Activated T-helper 17 cell treated with anti-CD3 and anti-CD28 coated beads, Interleukin-2, amount 50 U/mL, for 72 hours (primary cell): ENCODE data around the gene CACNB4. TPM values are rescaled to one million over a fixed set of nuclear protein-coding genes. Genes with fewer than 3 reads are reported as not detected.
"Not testable (repeated sequence)": the region's sequence is repeated elsewhere in the genome, so short reads cannot be mapped to it uniquely, and the experiment has no call there.

ENCODE experiments used
- ATAC-seq: fragments of 150-1000 bp; cut with Tn5 transposase; replicated peaks from 2 replicates; pipeline ENCODE4 v1.10.0; 2021; ENCODE audit warnings: mild to moderate bottlenecking, moderate library complexity
- H3K27ac Mint-ChIP-seq: one replicate; pipeline ENCODE4 v1.8.0; 2022; ENCODE audit warnings: mixed read lengths
- H3K27me3 Mint-ChIP-seq: one replicate; pipeline ENCODE4 v1.8.0; 2022; ENCODE audit warnings: mixed read lengths
- H3K36me3 Mint-ChIP-seq: one replicate; pipeline ENCODE4 v1.8.0; 2022; ENCODE audit warnings: low read depth, mild to moderate bottlenecking, mixed read lengths
- H3K4me1 Mint-ChIP-seq: one replicate; pipeline ENCODE4 v1.8.0; 2022; ENCODE audit warnings: mixed read lengths
- H3K4me3 Mint-ChIP-seq: one replicate; pipeline ENCODE4 v1.8.0; 2022; ENCODE audit warnings: mild to moderate bottlenecking, mixed read lengths
- H3K9me3 Mint-ChIP-seq: one replicate; pipeline ENCODE4 v1.8.0; 2022; ENCODE audit warnings: mixed read lengths
- total RNA-seq, 2 donors: library from RNA; stranded (reverse); gene quantifications; one replicate each; pipeline ENCODE4 v1.2.3, GENCODE V29; 2022

CACNB4 gene
- total RNA-seq, 2 donors from 2014 or later = 0.16 to 0.32 TPM

DNA sequence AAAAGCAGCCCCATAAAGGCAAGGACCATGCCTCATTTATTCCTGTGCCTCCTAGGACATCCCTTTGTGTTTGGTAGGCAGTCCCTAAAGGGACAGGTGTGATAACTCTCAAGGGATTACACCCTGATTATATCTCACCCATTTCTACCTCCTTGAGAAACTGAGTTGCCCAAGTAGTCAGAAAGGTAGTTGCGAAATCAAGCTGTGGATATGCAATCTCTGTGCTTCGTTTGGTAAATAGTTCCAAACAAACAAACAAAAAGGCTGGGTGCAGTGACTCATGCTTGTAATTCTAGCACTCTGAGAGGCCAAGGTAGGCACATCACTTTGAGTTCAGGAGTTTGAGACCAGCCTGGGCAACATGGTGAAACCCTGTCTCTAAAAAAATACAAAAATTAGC, 170.5 kb downstream of the CACNB4 start:
- Mint-ChIP-seq H3K9me3 (no peaks in the 10 kb centered on the region), H3K36me3 (no peaks in the 10 kb centered on the region), H3K27ac (no peak overlapping the region), H3K27me3 (peaks cover 18% of the 10 kb centered on the region), H3K4me3 (no peak overlapping the region), H3K4me1 (no peaks in the 10 kb centered on the region)
- ATAC-seq = no peak

DNA sequence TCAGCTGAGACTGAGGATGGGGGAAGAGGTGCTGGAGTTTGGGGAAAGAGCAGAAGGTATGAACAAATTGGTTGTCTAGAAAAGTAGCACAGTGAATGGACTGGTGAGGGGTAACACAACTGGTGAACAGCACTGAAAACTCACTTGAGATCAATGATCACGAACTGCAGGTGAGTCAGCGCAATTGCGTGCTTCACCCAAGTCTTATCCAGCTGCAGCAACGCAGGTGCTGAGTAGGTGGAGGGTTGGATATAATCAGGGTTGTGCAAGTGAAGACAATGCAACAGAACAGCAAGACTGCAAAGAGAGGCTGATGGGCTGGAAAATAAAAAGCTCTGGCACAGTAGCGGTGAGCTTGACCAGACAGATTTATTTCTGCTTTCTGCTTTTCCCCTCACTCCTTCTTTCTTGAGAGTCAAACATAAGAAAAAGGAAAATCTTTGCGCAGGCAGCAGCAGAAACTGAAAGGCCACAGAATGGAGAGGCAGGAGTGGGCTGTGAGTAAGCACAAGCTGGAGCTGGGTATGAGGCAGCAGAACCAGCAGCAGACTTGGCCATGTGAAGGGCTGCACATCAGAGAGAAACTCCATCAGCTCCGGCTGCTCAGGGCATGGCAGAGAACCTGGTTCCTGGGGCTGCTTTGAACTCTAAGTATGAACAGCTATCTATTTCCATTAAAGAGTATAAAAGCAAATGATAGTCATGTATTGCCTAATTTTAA, 171.2 kb downstream of the CACNB4 start:
- no peak overlapping the region for H3K27ac Mint-ChIP-seq
- H3K4me1 Mint-ChIP-seq = no peaks in the 10 kb centered on the region
- peaks cover 18% of the 10 kb centered on the region for H3K27me3 Mint-ChIP-seq
- no peak overlapping the region for H3K4me3 Mint-ChIP-seq
- ATAC-seq = no peak
- H3K9me3 Mint-ChIP-seq = no peaks in the 10 kb centered on the region
- H3K36me3 Mint-ChIP-seq = no peaks in the 10 kb centered on the region

DNA sequence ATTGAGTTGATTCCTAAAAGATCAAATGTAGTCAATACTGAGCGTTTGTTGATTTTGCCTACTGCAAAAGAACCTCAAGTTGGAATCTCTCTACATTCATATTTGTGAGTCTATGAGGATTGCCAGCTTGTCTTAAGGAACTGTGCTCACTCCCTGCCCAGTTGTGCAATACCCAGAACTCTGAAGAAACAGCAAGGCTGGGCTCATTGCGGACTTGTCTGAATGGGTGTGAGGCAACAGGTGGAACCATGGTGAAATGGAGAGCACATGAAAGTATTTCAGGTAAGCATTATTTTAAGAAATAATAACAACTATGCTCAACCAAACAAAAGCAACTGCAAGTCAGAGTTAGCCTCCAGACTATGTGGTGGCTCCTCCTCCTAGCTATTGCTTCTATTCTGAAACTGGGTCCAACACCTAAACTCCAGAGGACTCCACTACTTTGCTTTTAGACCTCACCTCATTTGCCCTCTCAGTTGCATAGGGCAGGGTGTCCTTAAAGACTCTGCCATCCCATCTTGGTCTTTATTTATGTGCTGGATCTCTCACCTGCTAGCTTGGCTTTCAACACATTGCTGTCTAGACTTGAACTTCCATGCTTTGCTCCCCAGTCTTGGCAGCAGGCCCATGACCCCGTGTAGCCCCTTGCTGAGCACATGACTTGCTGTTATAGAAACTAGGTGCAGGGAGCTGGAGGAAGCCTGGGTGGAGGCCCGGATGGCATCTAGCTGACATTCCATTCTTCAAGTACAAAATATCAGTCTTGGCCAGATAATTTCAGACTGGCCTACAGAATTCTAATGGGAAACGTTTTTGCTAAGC, 175.8 kb downstream of the CACNB4 start:
- Mint-ChIP-seq H3K36me3 (no peaks in the 10 kb centered on the region), H3K27ac (no peak overlapping the region), H3K4me3 (no peak overlapping the region), H3K9me3 (no peaks in the 10 kb centered on the region), H3K27me3 (peaks cover 18% of the 10 kb centered on the region), H3K4me1 (no peaks in the 10 kb centered on the region)
- no peak for ATAC-seq

DNA sequence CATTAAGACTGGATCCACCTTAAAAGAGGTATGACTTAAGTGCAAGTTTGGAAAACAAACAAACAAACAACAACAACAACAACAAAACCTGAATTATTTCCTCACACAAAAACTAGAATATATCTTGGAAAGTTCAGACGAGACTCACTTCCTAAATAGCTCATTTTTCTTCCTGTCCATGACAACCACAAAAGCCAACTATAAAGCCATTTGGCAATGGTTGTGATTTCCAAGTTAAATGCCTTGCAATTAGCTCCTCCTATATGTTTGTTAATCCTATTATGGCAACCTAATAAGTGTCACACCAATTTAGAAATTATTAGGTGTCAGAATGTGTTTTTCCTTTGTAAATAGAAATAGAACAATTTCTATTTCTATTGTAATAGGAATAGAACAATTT, 179.1 kb downstream of the CACNB4 start:
- Mint-ChIP-seq H3K9me3 (no peaks in the 10 kb centered on the region), H3K27me3 (no peaks in the 10 kb centered on the region), H3K4me3 (no peak overlapping the region), H3K27ac (no peak overlapping the region), H3K36me3 (no peaks in the 10 kb centered on the region), H3K4me1 (no peaks in the 10 kb centered on the region)
- no peak for ATAC-seq

DNA sequence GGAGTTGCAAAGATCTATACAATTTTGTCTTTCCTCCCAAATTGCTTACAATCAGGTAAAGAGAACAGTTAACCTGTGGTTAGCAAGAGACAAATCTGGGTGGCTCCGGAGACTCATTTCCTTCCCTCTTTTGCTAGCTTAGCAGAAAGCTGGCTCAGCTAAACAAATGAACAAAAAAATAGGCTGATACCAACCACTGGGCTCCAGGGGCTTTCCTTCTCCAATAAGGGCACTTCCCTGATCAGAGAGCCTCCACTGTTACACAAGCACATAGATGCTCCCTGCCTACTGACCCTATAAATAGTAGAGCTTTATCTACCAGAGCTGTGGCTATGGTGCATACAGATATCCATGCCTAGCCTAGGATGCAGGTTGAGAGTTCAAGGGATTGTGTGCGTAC, 180.5 kb downstream of the CACNB4 start:
- H3K4me1 Mint-ChIP-seq = no peaks in the 10 kb centered on the region
- no peaks in the 10 kb centered on the region for H3K9me3 Mint-ChIP-seq
- H3K27me3 Mint-ChIP-seq = peaks cover 5% of the 10 kb centered on the region
- H3K4me3 Mint-ChIP-seq = no peak overlapping the region
- no peak overlapping the region for H3K27ac Mint-ChIP-seq
- no peaks in the 10 kb centered on the region for H3K36me3 Mint-ChIP-seq
- no peak for ATAC-seq

DNA sequence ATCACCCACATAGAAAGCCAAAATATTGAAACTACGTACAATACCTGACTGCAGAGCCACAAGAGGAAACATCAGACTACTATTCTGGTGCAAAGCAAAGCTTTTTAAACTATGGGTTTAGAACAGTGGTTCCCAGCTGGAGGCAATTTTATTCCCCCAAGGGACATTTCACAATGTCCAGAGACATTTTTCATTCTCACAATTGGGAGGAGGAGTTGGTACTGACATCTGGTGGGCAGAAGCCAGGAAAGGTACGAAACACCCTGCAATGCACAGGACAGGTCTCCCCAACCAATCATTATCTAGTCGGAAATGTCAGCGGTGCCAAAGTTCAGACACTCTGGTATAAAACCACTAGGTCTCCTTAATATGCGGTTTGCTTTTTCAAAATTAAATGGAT, 182.2 kb downstream of the CACNB4 start:
- Mint-ChIP-seq H3K9me3 (peaks cover 4% of the 10 kb centered on the region), H3K4me3 (no peak overlapping the region), H3K36me3 (no peaks in the 10 kb centered on the region), H3K4me1 (no peaks in the 10 kb centered on the region), H3K27me3 (peaks cover 12% of the 10 kb centered on the region), H3K27ac (no peak overlapping the region)
- ATAC-seq = no peak

DNA sequence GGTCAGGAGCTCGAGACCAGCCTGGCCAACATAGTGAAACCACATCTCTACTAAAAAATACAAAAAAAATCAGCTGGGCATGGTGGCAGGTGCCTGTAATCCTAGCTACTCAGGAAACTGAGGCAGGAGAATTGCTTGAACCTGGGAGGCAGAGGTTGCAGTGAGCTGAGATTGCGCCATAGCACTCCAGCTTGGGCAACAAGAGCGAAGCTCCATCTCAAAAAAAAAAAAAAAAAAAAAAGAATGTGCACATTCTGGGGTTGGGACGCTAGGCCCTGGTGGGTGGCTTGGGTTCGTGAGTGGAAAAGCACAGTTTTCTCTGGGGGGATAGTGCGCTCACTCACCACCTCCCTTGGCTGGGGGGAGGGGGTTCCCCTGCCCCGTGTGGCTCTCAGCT, 183.2 kb downstream of the CACNB4 start:
- H3K4me1 Mint-ChIP-seq, H3K36me3 Mint-ChIP-seq, H3K9me3 Mint-ChIP-seq, ATAC-seq, H3K27ac Mint-ChIP-seq, H3K4me3 Mint-ChIP-seq: not testable (repeated sequence)
- peaks cover 12% of the 10 kb centered on the region for H3K27me3 Mint-ChIP-seq

DNA sequence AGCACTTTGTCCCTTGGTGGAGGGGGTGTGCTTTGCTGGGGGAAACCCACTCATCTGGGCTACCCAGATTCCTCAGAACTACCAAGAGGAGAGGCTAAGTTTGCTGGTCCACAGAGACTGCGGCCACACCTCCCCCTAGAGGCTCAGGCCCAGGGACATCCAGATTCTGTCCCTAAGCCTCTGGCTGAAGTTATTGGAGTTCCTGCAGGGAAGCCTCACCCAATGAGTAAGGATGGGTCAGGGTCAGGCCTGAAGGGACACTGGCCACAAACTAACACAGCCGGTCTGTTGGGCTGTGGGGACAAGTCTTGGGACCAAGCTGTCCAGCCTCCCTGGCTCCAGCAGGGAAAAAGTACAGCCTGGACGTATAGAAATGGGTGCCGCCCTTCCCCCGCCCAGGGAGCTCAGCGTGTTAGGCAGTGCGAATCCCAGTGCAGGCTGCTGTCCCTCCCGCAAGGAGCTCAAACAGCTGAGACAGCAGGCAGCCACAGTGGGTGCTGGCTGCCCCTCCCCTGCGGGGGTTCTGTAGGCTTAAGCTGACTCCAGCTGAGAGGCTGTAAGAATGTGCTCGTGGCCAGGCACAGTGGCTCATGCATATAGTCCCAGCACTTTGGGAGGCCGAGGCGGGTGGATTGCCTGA, 183.7 kb downstream of the CACNB4 start:
- Mint-ChIP-seq H3K9me3 (peaks cover 4% of the 10 kb centered on the region), H3K27me3 (peaks cover 12% of the 10 kb centered on the region), H3K4me3 (no peak overlapping the region), H3K4me1 (no peaks in the 10 kb centered on the region), H3K27ac (no peak overlapping the region), H3K36me3 (no peaks in the 10 kb centered on the region)
- no peak for ATAC-seq

DNA sequence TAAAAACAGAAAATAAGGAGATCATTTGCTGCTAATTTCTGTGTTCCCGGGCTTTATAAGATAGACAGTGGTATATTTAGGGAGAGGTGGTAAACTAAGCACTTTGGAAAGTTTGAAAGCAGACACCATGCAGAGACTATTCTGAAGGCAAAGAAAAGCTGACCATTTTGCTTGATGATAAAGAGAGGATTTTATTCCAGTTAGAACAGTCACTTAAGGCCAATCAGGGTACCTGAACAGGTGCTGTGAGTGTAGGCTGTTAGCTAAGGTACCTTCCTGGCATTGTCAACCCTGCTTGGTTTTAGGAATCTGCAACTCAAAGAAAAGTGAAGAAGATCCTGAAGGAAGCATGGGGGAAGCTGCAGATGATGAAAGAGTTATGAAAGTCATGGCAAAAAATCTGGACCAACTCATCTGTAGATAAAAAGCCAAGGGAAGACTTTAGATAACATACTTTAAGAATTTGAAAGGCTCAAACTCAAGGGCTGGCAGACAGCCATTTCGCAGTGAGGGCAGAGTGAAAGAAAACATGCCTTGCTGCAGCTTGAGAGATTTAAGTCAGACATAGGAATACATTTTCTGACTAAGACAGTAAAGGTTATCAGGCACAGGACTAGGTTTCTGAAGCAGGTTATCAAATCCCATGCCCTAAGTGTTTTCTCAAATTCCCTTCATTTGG, 190.5 kb downstream of the CACNB4 start:
- ATAC-seq = no peak
- no peaks in the 10 kb centered on the region for H3K36me3 Mint-ChIP-seq

DNA sequence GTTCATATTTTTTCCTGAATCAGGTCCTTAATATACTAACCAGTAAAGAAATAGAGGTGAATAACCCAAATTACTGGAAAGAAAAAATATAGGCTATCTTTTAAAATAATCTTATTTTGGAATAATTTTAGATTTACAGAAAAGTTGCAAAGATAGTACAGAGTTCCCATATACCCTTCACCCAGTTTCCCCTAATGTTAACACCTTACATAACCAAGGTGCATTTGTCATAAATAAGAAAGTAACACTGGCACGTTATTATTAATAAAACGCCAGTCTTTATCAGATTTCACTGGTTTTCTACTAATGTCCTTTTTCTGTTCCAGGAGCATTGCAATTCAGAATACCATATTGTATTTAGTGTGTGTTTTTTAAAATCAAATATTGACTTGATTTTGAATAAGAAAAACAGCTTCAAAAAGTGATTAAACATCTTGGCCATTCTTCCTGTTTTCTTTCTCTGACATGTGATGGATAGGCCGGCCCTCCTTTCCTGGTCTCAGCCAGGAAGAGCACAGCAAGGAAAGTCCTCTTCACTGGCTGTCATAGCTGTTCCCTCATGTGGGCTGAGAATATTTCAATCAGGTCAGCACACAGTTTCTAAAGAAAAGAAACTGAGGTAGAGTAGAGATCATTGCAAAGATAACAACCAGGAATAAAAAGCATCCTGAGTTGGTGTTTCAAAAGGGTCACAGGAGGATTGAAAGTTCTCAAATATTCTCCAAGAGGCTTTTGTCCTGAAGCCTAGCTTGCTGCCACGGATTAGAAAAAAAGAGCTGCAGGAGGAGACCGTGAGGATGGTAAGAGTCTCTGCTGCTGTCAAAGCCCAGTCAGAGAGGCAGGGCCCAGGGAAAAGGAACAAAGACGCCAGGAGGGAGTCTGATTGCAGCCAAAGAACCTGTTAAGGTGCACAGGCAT, 191.3 kb downstream of the CACNB4 start:
- H3K27me3 Mint-ChIP-seq = peaks cover 4% of the 10 kb centered on the region
- H3K36me3 Mint-ChIP-seq = no peaks in the 10 kb centered on the region
- H3K4me1 Mint-ChIP-seq = no peaks in the 10 kb centered on the region

More for the DNA sequence above, 190.5 kb downstream of the CACNB4 start:
- no peak overlapping the region for H3K27ac Mint-ChIP-seq
- H3K27me3 Mint-ChIP-seq = peaks cover 7% of the 10 kb centered on the region
- H3K4me1 Mint-ChIP-seq = no peaks in the 10 kb centered on the region
- H3K4me3 Mint-ChIP-seq = no peak overlapping the region
- H3K9me3 Mint-ChIP-seq = peaks cover 4% of the 10 kb centered on the region

DNA sequence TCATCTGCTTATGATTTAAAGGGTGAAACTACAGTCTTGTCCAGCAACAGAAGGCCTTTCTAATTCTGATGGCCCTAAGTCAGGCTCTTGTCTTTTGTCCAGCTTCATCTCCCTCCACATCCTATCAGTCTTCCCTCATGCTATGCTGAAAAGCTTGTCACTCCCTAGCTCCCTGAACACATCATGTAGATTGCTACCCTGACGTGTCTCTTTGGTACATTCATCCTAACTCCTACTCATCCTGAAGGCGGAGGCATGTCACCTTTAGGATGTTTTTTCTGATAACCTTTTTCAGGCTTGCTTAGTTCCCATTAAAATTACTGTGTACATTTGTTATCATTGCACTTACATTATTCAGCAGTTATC, 192.2 kb downstream of the CACNB4 start:
- Mint-ChIP-seq H3K27ac (no peak overlapping the region), H3K9me3 (no peaks in the 10 kb centered on the region), H3K27me3 (no peaks in the 10 kb centered on the region), H3K4me3 (no peak overlapping the region), H3K4me1 (no peaks in the 10 kb centered on the region), H3K36me3 (no peaks in the 10 kb centered on the region)
- no peak for ATAC-seq

More for the DNA sequence above, 191.3 kb downstream of the CACNB4 start:
- ATAC-seq = no peak
- H3K27ac Mint-ChIP-seq = no peak overlapping the region
- no peak overlapping the region for H3K4me3 Mint-ChIP-seq
- H3K9me3 Mint-ChIP-seq = peaks cover 4% of the 10 kb centered on the region

DNA sequence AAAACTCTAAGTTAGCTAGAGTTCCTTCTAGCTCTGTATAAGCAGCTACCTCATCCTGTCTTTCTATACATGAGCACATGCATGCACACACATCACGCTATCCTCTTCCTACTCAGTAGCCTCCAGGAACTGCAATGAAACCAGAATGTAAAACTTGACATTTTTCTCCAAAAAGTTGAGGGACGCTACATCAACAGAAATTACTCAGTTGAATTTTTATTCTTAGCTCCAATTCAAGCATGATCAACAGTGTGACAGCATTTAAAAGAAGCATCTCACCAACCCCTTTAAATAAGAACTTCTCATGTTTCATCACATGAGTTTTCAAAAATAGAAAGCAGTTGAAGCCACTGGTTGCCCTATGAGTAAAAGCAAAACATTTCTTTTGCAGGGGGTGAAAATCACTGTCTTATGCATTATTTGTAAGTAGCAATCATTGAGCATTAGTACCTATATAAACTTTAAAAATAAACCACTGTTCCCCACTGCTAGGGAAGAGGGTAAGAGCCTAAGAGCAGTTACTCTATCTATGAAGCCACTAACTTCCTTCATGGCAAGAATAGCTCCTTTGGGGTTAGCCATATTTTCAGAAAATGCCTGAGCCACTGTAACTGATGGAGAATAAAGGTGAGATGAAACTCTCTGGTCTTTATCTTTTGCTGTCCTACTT, 192.7 kb downstream of the CACNB4 start:
- Mint-ChIP-seq H3K4me3 (no peak overlapping the region), H3K27ac (no peak overlapping the region), H3K4me1 (no peaks in the 10 kb centered on the region), H3K9me3 (no peaks in the 10 kb centered on the region), H3K36me3 (no peaks in the 10 kb centered on the region), H3K27me3 (no peaks in the 10 kb centered on the region)
- ATAC-seq = peak; percentile 47

DNA sequence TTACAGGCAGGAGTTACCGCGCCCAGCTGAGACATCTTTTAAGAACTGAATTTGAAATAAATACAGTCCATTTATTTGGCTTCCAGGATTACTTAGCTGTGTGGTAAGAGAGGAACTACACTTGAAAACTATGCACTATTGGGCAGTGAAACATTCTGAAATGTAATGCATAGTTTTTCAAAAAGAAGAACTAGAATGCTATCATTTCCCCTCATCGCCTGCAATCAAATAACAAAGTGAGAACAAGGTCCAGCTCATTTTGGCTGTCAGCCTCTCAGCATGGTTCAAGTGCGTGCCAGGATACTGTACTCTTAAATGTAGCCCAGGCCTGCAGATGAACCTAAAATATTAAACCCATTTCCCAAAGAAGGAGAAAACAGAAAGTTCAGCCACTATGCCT, 194.0 kb downstream of the CACNB4 start:
- Mint-ChIP-seq H3K27me3 (no peaks in the 10 kb centered on the region), H3K4me1 (no peaks in the 10 kb centered on the region), H3K9me3 (no peaks in the 10 kb centered on the region), H3K36me3 (no peaks in the 10 kb centered on the region), H3K27ac (no peak overlapping the region), H3K4me3 (no peak overlapping the region)
- ATAC-seq = no peak
